NCI-H1417 (cell line): ENCODE results near the gene C19orf67.

Experiments
- DNase-seq, 3 experiments: peaks; one replicate each; lab custom pipeline; 2025; lab: John Stamatoyannopoulos, UW

The C19orf67 gene

GRCh38 chr19:14107581-14108461 lies 22.2 kb upstream of the C19orf67 start:
- no peak for DNase-seq

- DNase-seq = no peak
Measured at GRCh38 chr19:14106840-14107239, 21.3 kb upstream of the C19orf67 start.

GRCh38 chr19:14105680-14106079 lies 20.1 kb upstream of the C19orf67 start:
- DNase-seq = no peak

GRCh38 chr19:14103310-14103709 lies 17.7 kb upstream of the C19orf67 start:
- DNase-seq = no peak

- no peak for DNase-seq
Measured at GRCh38 chr19:14102756-14103155, 17.2 kb upstream of the C19orf67 start.

GRCh38 chr19:14102102-14102696 lies 16.6 kb upstream of the C19orf67 start:
- no peak for DNase-seq

GRCh38 chr19:14101003-14101545 lies 15.5 kb upstream of the C19orf67 start:
- no peak for DNase-seq

- DNase-seq = no peak
Measured at GRCh38 chr19:14097532-14098151, 12.1 kb upstream of the C19orf67 start.

GRCh38 chr19:14096272-14096992 lies 10.8 kb upstream of the C19orf67 start:
- no peak for DNase-seq

GRCh38 chr19:14094854-14095253 lies 9.3 kb upstream of the C19orf67 start:
- no peak for DNase-seq

- DNase-seq = no peak
Measured at GRCh38 chr19:14093117-14093823, 7.7 kb upstream of the C19orf67 start.

GRCh38 chr19:14091813-14092462 lies 6.4 kb upstream of the C19orf67 start:
- DNase-seq = peak in 1 of 3 experiments; percentile 43

- peak; percentile 7 to 94 (median 92) for DNase-seq
Measured at GRCh38 chr19:14091081-14091812, 5.7 kb upstream of the C19orf67 start.

- DNase-seq = peak; percentile 66 to 94 (median 92)
Measured at GRCh38 chr19:14090509-14091080, 5.0 kb upstream of the C19orf67 start, which contains the start of gene SAMD1. Gene SAMD1 (minus strand): TSS chr19:14090751.

- DNase-seq = peak; percentile 37 to 75 (median 74)
Measured at GRCh38 chr19:14089662-14090508, 4.3 kb upstream of the C19orf67 start.

- DNase-seq = peak in 1 of 3 experiments; percentile 63
Measured at GRCh38 chr19:14089412-14089661, 3.8 kb upstream of the C19orf67 start.

- no peak for DNase-seq
Measured at GRCh38 chr19:14088634-14089411, 3.2 kb upstream of the C19orf67 start.

- no peak for DNase-seq
Measured at GRCh38 chr19:14086098-14086497, 515 bp upstream of the C19orf67 start.
